Activated CD8-positive, alpha-beta memory T cell treated with anti-CD3 and anti-CD28 coated beads, Interleukin-2, amount 50 U/mL, for 48 hours (primary cell): Measurements from ENCODE around the gene KLC1.
"Not testable (repeated sequence)": the region's sequence is repeated elsewhere in the genome, so short reads cannot be mapped to it uniquely, and the experiment has no call there.

ENCODE experiments used
- DNase-seq: peaks from one replicate; pipeline ENCODE4 v3.0.0-alpha.2; 2020

KLC1 gene

DNA sequence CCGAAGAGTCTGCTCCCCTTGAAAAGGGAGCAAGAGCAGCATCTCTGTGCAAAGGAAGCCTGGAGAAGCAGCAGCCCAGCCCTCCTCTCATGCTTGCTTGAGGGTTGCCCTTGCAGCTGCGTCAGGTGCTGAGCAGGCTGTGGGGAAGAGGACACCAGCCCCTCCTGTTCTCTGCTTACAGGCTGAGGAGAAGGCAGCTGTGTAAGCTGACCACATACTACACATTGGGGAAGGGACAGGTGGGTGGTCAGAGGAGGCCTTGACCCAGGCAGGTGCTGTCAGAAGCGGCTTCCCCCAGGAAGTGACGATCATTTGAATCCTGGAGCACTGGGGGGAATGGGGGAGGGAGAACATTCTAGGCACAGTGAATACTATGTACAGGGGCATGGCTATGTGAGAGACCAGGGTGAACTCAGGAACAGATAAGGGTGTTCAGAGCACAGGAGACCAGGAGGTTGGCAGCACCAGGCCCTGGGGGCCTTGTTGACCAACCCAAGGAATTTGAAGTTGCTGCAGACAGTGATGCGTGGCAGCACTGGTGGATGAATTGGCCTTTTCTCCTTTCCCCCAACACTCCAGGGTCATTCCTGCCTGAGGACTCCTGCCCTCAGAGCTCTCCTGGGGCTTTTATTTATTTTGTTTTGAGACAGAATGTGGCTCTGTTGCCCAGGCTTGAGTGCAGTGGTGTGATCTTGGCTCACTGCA is 2.7 kb upstream of the KLC1 start:
- DNase-seq = no peak

DNA sequence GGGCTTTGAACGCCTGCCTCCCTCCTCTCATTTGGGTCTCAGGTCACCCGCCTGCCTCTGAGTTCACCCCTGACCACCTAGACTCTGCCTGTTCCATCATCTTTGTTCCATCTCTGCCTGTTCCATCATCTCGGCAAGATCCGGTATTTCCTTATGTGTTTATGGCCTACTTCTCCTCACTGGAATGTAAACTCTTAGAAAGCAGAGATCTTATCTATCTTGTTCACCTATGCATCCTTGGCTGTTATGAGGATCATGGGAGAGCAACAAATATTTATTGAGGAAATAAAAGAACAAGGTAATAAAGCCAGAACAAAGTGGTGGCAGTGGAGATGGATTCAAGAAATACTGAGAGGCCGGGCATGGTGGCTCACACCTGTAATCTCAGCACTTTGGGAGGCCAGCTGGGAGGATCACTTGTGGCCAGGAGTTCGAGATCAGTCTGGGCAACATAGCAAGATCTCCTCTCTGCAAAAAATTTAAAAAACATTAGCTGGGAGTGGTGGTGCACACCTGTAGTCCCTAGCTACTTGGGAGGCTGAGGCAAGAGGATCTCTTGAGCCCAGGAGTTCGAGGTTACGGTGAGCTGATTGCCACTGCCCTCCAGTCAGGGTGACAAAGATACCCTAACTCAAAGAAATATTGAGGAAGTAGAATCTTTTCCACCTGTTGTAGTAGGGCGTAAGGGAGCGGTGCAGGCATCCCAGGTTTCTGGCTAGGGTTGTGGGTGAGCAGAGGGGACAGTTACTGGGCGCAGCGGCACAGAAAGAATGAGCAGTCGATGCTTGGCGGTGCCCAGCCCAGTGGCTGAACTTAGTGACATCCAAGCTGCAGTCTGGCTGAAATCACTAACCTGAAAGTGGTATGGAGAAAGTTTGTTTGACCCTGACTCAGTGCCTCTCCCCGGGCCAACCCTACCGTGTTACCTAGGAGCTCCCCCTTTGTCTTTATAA is 1.7 kb upstream of the KLC1 start:
- DNase-seq = no peak

DNA sequence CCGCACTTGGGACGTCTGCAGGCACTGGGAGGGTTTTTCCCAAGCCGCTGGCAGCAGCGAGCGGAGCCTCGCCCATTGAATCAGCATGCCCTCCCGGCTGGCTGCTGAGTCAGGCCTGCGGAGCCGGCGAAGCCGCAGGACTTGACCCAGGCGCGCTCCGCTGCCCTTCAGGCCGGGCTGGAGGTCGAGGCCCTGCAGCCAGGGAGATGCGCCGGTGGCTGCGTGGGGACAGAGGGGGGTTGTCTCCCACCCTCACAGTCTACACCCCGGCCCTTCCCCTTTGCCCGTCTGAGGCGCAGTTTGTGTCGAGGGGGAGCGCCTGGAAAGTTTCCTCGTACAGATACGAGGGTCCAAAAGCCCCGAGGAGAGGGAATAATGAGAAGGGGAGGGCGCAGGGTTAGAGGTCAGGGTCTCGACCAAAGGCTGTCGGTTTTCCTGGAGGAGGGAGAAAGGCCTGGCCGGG is 759 bp upstream of the KLC1 start:
- DNase-seq = peak; percentile 61

DNA sequence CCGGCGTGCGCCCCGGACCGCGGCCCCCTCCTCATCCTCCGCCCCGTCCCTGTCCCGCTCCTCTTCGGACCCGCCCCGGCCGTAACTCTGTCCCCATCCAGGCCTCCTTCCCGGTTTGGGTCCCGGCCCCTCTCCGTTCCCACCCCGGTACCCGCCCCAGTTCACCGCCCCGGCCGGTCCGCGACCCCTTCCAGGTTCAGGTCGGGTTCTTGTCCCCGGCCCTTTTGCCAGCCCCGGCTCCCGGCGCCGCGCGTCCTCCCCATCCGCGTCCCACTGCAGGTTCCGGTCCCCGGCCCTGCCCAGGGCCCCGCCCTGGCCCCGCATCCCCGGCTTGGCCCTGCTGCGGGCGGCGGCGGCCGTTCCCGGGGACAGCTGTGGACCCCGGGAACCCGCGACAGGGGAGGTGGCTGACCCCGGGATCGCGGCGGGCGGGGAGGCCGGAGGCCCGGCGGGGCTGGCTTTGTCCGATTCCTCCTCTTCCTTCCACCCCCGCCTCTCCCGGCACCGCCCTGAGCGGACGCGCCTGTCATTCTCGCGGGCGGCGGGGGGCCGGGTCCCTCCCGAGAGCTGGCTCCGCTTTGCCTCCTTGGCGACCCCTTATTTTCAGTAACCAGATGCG is 601 bp downstream of the KLC1 start:
- DNase-seq = peak; percentile 83

DNA sequence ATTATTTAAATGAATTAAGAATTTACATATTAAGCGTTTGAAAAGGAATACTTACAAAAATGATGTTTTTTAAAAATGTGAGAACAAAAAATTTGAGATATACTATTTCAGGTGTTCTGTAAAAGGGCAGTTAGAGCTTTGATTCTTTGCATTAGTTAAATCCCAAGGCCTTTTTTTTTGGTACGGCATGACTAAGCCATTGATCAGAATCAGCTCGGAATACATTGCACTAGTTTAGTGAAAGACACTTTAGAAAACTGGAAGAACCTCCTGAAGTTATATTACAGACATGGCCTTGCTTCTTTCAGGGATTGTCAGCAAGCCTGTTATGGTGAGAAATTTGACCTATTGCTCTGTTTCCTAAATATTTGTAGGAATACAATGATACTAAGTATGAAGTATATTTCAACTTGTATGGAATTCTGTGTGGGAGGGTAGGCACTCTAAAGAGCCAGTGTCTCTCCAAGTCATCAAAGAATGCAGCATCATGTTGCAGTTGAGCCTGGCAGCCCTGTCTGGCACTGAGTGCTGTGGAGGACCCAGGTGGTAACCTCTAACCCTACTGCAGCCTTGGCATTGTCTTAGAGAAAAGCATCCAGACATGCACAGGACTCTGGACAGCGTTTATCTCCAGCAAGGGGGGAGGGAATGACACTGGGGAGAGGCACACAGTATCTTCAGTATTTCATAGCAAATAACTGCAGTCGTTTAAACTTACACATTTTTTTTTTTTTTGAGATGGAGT is 1.5 kb downstream of the KLC1 start:
- DNase-seq = no peak

DNA sequence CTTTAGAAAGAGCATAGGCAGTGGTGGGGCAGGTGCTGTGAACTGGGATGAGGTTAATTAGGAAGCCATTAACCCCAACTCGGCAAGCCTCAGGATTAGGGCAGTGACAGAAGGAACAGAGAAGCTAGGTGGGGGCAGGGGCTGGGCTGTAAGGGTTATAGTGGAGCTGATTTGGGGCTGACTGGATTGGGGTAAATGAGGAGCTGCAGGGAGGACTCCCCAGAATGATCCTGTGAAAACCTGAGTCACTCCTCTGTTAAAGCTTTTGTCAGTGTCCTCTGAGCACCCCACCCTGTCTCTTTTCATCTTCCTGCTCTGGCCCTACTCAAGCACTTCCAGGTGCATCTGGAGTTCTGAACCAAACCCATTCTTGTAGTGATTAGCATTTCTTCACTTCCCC is 4.4 kb downstream of the KLC1 start:
- no peak for DNase-seq

DNA sequence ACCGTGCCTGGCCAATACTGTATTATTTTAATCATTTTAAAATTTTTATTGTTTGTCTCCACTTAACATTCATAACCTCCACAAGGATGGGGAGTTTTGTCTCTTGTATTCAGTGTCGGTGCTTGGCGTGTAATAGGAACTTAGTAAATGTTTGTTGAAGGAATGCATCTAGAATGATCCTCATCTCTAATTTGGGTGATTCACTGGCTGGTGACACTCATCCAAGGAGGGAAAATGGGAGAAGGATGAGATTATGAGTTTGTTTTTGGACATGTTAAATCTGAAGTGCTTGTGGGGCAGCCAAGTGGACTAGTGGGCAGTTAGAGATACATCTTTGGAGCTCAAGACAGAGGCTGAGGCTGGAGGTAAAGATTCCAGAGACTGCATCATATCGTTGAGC is 5.1 kb downstream of the KLC1 start:
- no peak for DNase-seq

DNA sequence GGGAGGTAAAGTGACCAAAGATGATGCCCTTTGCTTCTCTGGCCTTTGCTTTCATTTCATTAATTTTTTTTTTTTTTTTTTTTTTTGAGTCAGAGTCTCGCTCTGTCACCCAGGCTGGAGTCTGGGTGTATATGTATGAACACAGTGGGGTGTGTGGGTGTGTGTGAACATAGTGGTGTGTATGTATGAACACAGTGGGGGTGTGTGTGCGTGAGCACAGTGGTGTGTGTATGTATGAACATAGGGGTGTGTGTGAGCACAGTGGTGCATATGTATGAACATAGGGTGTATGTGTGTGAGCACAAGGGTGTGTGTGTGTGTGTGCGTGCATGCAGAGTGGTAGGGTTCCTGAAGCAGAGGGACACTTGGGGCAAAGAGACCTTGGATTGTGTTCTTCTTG is 9.6 kb downstream of the KLC1 start:
- no peak for DNase-seq

DNA sequence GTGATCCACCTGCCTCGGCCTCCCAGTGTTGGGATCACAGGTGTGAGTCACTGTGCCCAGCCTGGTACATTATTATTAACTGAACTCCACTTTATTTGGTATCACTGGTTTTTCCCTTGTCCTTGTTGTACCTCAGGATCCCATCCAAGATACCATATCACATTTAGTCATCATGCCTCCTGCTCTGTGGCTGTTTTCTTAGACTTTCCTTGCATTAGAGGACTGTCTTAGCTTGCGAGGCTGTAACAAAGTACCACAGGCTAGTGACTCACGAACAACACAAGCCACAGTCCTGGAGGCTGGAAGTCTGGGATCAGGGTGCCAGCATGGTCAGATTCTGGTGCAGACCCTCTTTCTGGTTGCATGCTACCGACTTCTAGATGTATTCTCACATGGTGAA is 12.2 kb downstream of the KLC1 start:
- DNase-seq = no peak

DNA sequence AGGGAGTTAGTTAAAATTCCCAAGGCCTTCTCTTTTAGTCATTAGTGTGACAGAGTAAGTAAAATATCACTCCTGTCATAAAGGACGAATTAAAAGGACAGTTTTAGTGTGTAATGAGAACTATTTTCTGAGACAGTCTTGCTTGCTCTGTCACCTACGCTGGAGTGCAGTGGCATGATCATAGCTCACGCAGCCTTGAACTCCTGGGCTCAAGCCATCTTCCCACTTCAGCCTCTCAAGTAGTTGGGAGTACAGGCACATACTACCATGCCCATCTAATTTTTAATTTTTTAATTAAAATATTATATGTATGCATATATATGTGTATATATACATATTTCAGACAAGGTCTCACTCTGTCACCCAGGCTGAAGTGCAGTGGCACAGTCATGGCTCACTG is 17.2 kb downstream of the KLC1 start:
- DNase-seq = no peak

DNA sequence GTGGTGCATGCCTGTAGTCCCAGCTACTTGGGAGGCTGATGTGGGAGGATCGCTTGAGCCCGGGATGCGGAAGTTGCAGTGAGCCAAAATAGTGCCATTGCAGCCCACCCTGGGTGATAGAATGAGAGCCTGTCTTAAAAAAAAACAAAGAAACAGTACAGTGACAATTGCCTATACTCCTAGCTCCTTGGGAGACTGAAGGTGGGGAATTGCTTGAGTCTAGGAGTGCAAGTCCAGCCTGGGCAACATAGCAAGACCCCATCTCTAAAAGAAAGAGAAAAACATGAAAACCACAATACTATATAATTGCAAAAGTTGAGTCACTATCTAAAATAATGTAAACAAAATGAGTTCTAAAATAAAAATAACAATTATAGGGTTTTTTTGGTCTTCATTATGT is 20.0 kb downstream of the KLC1 start:
- DNase-seq = no peak

DNA sequence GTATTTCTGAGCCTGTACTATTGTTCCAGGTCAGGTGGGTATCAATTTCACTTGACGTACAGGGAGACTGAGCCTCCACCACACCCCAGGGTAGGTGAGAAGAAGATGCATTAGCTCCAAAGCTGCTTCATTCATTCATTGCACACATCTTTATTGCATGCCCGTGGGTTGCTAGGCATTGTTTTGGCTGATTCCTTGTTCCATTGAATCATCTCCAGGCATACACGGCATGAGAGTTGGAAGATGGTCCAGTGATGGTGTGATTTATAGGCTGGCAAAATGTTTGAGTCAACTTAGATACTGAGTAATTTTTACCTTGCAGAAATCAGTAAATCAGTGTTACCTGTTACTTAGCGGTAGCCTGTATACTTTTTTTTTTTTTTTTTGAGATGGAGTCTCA is 21.2 kb downstream of the KLC1 start:
- no peak for DNase-seq

DNA sequence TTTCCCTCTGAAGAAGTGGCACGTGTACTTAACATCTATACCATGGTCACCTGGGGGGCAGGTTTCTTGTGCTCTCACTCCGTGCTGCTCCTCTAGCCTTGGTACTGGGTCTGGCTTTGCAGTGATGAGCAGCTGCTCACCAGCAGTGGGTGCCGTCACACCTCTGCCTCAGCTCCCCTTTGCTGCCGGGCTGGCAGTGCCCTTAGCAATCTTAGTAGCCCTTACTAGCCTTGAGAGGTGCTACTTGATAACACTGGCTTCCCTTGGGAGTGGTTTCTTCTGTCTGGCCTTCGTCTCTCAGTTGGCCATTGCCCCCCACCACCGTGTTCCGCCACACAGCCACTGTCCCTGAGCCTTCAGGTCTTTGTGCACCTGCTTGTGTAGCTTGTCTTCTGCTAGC is 22.6 kb downstream of the KLC1 start:
- no peak for DNase-seq

DNA sequence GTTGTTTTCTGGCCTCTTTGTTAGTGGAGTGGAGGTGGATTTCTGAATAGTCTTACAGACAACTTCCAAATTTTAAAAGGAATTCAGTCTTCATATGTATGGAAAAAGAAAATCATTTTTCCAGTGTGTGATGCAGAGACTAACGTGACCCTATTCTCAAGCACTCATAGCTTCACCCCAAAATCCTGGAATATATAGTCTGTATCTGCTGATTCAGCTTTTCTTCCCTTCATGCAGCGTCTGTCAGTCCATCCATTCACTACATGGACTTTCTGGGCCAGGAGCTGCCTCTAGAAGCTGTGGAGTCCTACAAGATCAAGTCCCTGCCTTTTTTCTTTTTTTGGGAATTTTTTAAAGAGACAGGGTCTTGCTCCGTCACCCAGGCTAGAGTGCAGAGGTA is 23.8 kb downstream of the KLC1 start:
- DNase-seq = no peak

DNA sequence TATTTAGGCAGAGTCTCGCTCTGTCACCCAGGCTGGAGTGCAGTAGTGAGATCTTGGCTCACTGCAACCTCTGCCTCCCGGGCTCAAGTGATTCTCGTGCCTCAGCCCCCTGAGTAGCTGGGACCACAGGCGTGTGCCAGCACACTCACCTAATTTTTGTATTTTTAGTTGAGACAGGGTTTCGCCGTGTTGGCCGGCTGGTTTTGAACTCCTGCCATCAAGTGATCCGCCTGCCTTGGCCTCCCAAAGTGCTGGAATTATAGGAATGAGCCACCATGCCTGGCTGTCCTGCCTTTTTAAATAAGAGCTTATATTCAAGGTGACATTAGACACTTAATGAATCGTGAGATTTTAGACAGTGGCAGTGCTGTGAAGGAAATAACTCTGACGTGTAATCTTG is 24.3 kb downstream of the KLC1 start:
- DNase-seq = not testable (repeated sequence)

DNA sequence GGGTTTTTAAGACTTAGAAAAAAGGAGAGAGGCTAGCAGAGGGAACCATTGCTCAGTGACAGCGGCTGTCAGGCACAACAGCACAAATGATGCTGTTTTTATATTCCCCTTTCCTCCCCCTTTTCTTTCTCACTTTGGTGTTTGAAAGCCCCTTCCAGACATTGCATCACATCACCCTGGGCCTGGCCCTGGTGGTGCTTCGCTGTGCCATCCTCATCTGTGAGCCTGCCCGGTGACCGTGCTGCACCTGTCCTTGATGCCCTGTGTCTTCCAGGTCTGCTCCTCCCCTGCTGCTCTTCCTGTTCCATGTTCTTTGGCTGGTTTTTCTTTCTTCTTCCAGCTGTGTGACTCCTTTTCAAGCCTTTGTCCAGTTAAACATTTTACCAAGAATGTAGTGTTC is 24.8 kb downstream of the KLC1 start:
- no peak for DNase-seq

DNA sequence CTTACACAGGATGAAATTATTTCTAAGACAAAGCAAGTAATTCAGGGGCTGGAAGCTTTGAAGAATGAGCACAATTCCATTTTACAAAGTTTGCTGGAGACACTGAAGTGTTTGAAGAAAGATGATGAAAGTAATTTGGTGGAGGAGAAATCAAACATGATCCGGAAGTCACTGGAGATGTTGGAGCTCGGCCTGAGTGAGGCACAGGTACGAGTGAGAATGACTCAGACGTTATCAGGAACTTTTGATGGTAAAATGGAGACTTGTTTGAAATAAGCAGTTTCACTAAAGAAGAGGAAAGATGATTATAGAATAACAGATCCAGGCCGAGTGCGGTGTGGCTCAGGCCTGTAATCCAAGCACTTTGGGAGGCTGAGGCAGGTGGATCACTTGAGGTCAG is 25.6 kb downstream of the KLC1 start:
- no peak for DNase-seq

DNA sequence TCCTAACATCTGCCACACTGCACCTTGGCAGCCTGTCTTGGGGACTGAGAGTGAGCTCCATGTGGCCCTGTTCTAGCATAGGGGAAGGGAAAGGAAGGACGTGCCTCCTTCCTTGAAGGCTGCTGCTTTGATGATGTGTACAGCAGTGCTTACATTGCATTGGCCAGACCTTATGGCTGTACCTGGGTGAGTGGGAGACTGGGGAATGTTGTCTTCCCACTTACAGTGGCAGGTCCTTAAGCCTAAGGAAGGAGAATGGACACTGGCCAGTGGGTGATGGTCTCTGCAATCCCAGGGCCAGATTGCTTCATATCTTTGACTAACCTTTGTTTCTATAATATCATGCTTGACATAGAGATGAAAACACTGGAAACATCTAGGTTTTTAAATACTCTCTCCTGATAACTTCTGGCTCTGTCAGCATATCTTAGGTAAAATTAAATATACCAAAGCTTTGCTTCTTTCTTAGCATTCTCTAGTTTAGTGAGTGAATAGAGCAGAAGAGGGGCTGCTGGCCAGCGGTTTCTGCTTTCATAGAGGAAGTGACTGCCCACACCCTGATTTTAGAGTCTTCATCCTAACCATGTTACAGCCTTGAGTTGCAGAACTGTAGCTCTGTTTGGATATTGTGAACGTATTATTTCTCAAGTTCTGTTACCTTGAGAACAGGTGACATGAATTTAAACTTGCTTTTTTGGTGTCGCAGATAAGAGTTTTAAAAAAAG is 27.2 kb downstream of the KLC1 start:
- no peak for DNase-seq

DNA sequence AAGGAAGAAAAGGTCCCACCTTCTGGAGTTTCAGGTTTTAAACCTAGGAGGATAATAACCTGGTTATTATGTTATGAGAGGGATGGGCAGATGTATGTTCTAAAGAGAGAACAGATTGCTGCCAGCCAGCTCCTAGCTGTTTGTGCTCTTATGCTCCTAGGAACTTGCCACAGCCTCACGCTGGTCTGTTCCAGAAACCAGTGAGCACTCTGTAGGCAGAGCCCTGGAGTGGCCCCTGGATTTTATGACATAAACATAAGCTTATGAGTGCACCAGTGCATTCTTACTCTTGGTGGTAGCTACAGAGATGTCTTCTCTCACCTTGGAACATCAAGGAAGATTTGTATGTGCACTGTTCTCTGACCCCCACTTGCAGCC is 27.7 kb downstream of the KLC1 start:
- DNase-seq = no peak

DNA sequence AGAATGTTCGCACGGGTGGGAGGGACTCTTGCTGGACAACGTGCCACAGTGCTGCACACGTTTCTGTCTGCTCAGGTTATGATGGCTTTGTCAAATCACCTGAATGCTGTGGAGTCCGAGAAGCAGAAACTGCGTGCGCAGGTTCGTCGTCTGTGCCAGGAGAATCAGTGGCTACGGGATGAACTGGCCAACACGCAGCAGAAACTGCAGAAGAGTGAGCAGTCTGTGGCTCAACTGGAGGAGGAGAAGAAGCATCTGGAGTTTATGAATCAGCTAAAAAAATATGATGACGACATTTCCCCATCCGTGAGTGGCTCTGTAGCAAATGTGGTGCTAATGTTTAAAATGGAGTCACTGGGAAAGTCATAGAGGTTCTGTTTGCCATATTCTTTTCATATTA is 28.5 kb downstream of the KLC1 start:
- no peak for DNase-seq

DNA sequence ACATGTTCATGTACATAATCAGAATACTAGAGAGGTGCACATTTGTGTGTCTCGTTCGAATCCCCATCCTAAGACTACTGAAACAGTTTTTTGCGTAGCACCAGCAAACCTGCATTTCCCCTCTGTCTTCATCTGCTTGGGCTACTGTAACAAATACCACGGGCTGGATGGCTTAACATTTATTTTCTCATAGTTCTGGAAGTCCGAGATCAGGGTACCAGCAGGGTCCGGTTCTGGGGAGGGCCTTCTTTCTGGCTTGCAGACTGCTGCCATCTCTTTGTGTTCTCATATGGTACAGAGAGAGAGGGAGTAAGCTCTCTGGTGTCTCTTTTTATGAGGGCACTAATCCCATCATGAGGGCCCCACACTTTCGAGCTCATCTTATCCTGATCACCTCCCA is 30.6 kb downstream of the KLC1 start:
- DNase-seq = no peak

DNA sequence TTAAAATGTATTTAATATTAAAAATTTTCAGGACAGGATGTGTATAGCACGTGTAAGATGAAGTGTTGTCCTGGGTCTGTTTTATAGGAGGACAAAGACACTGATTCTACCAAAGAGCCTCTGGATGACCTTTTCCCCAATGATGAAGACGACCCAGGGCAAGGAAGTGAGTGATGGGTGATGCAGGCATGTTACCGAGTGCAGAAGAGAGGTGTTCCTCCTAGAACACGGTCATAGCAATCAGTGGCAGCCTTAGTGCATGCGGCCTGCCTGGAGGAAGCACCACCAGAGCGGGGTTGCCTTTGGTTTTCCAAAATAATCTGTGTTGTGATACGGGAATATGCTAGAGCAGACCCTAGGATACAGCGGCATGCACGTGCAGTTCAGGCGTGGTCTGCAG is 33.0 kb downstream of the KLC1 start:
- no peak for DNase-seq

DNA sequence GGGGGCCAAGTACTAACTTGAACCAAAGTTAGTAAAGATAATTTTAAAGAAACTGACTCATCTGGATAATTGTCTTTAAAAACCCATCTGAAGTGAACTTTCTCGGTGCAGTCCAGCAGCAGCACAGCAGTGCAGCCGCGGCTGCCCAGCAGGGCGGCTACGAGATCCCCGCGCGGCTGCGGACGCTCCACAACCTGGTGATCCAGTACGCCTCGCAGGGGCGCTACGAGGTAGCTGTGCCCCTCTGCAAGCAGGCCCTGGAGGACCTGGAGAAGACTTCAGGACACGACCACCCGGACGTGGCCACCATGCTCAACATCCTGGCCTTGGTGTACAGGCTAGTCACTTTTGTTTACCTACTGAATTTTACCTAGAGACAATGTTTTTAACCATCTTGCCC is 33.6 kb downstream of the KLC1 start:
- DNase-seq = no peak
